GM21526 (cell line): ENCODE measurements around the gene SNAP91.
A peak's percentile ranks its signal among the peaks of the same experiment; 100 is the strongest.
"Not testable (repeated sequence)": the region's sequence is repeated elsewhere in the genome, so short reads cannot be mapped to it uniquely, and the experiment has no call there.

Source experiments
- ATAC-seq: cut with Tn5 transposase; IDR thresholded peaks from one replicate; pipeline ENCODE4 v1.9.1; 2021; ENCODE audit warnings: moderate library complexity; ENCODE audit not compliant: unreplicated experiment, low FRiP score

The SNAP91 gene

GRCh38 chr6:83550482-83550881 lies 158.4 kb downstream of the SNAP91 start:
- ATAC-seq: not testable (repeated sequence)

DNA sequence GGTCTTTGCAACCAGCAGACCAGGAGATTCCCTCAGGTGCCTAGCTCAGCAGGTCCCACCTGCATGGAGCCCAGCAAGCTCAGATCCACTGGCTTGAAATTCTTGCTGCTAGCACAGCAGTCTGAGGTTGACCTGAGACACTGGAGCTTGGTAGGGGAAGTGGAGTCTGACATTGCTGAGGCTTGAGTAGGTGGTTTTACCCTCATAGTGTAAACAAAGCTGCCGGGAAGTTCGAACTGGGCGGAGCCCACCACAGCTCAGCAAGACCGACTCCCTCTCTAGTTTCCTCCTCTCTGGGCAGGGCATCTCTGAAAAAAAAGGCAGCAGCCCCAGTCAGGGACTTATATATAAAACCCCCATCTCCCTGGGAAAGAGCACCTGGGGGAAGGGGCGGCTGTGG lies 162.3 kb downstream of the SNAP91 start:
- ATAC-seq: no peak

GRCh38 chr6:83539678-83540077 lies 169.2 kb downstream of the SNAP91 start:
- ATAC-seq: no peak

GRCh38 chr6:83536647-83537589 lies 172.0 kb downstream of the SNAP91 start:
- no peak for ATAC-seq

GRCh38 chr6:83536034-83536646 lies 172.8 kb downstream of the SNAP91 start:
- peak; percentile 90 for ATAC-seq

DNA sequence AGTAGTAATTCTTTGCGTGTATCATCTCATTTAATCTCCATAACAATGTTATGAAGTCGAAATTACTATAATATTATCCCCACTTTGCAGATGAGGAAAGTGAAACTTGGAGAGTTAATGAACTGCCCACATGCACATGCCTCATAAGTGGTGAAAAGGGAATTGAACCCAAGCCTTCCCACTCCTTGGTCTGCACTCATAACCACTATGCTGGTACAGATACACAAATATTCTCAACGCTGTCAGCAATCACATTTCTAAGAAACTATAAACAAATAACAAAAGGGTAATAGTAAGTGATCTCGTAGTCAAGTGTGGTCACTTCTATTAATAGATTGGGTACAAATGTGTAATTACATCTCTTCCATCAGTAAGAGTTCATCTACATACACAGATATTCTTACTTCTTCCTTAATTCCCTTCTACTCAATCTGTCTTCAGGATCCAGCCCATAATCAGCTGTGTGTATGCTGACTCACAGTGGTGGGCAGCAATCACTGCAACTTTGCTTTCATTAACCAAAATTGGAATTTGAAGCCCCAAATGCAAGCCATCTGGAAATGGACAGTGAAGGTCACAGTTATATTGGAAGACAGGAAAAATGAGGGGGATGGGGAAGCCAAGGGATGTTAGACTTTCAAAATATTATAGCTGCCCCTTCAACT lies 190.0 kb downstream of the SNAP91 start:
- ATAC-seq: no peak

GRCh38 chr6:83517500-83517899 lies 191.4 kb downstream of the SNAP91 start:
- ATAC-seq: no peak

DNA sequence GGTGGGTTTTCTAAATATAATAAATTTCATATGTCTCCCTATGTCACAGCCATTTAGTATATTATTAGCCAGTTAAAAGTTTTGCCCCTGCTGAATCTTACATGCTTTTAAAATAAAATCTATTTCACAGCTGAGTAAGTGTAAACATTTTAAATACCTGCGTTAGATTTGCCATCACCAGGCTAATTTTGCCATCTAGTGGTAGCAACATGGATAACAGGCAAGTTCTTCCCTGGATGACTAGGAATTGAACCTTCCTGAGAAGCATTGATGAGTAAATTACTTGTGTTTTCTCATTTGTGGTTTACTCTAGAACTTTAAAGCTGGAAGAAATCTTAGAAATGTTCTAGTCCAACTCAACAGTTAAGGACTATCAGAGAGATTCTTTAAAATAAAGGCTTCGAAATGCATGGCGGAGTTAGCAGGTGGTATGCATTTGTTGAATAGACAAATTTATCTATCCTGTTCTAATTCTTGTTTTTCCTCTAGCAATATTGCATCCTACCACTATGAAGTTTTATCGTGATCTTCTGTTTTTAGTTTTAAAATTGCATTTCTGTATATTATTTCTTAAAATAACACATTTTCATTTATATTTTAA lies 193.9 kb downstream of the SNAP91 start:
- no peak for ATAC-seq

- ATAC-seq: no peak
These were observed 194.4 kb downstream of the SNAP91 start for GRCh38 chr6:83514466-83514865.

- peak; percentile 43 for ATAC-seq
These were observed 196.8 kb downstream of the SNAP91 start, which contains the start of gene PRSS35 for GRCh38 chr6:83511901-83512681. Gene PRSS35 (plus strand): TSS chr6:83512534. CDS start chr6:83523442, 10,908 bp downstream.

DNA sequence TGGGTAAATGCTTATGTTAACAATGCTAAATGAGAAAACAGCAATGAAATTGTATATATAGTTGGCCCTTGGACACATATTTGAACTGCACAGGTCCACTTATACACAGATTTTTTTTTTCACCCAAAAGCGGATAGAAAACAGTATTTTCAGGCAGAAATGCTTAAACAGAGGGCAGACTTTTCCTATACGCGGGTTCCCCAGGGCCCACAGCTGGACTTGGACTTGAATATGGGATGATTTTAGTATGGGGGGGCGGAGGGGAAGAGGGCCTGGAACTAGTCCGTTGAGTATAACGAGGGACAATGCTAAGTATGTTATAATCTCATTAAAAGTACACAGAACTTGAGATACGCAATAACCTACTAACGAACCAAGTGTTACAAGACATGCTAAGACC lies 197.6 kb downstream of the SNAP91 start:
- ATAC-seq: no peak

DNA sequence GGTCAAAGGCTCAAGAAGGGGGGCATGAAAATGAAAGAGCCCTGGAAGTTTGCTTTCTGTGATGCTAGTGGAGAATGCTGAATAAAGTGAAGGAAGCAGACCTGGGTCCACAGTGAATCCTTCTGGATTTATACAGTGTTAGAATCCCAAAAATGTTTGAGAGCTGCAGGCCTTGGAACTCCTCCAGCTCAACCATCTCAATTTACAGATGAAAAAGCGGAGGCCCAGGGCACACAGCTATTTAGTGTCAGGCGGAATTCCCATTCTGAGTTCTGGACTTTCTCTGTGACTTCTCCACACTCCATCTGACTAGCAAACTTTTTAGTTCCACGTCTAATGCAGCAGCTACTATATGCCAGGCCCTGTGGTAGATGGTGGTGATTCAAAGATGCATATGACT lies 198.1 kb downstream of the SNAP91 start:
- ATAC-seq: no peak

DNA sequence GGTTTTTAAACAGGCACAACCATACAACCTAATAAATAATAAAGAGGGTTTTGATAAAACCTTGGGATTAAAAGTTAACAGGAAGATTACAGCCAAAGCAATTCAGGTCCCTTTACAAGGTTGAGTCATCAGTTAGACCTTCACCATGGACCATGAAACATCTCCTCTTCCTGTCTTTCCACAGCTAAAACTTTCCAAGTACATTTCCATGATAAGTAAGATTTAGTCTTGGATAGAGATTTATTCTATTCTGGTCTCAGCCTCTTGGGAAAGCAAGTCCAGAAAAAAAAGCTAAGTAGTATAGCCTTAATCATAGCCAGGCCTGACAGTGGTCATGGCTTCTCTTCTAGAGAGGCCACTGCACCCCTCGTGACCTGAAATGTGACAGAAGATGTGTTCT lies 199.5 kb downstream of the SNAP91 start:
- ATAC-seq: no peak

DNA sequence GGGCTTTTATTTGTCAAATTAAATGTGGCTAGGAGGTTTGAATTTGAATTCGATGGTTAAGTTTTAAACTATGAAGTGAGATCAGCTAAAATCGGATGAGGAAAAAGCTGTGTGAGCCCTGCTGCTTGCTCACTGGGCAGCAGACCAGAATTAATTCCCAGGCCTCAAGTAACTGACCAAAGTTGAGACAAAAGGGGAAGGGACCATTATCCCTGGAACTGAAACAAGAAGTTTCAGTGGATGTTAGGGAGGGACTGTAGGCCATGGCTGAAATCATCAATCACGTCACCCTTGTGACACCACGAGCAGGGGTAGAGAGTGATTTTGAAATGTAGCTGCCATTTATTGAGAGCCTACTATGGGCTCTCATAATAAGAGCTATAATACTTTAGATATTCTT lies 203.5 kb downstream of the SNAP91 start:
- ATAC-seq: no peak
